CD4-positive, alpha-beta memory T cell (primary cell): ENCODE data around the gene CNTD1. TPM values are rescaled to one million over a fixed set of nuclear protein-coding genes. Genes with fewer than 3 reads are reported as not detected.
"Not testable (repeated sequence)": the region's sequence is repeated elsewhere in the genome, so short reads cannot be mapped to it uniquely, and the experiment has no call there.

Experiments used
- CTCF ChIA-PET: fragments of 350-600 bp; sonication (Branson Sonifier 250); formaldehyde crosslinking; loops from one replicate; lab custom pipeline; 2021; ENCODE audit warnings: inconsistent platforms; ENCODE audit not compliant: partially characterized antibody; lab: Charles Lee
- POLR2A ChIA-PET: fragments of 350-600 bp; sonication (Branson Sonifier 250); formaldehyde crosslinking; loops from one replicate; lab custom pipeline; 2021; ENCODE audit not compliant: partially characterized antibody; lab: Charles Lee
- DNase-seq, 5 donors: peaks; one replicate each; pipeline versions ENCODE4 v3.0.0 to v3.0.0-alpha.2; 2020 to 2022; ENCODE audit warnings: mixed read lengths in 1 of 5
- H3K27ac ChIP-seq: one replicate; pipeline ENCODE4 v1.7.0; 2013; ENCODE audit warnings: low read depth, low read length
- H3K27me3 ChIP-seq: 2 replicates; pipeline ENCODE4 v1.7.0; 2013; ENCODE audit warnings: mild to moderate bottlenecking, low read length, moderate library complexity; ENCODE audit not compliant: insufficient read depth
- H3K36me3 ChIP-seq: 2 replicates; pipeline ENCODE4 v1.7.0; 2013; ENCODE audit warnings: mild to moderate bottlenecking, low read length, moderate library complexity; ENCODE audit not compliant: insufficient read depth
- H3K4me1 ChIP-seq: 2 replicates; pipeline ENCODE4 v1.7.0; 2013; ENCODE audit warnings: mild to moderate bottlenecking, low read length, moderate library complexity; ENCODE audit not compliant: insufficient read depth
- H3K4me3 ChIP-seq, 2 donors: one replicate each; pipeline ENCODE4 v1.7.0; 2013; ENCODE audit warnings: low read length in 2 of 2, mild to moderate bottlenecking in 1 of 2
- H3K9me3 ChIP-seq, 2 donors: one replicate each; pipeline ENCODE4 v1.7.0; 2013; ENCODE audit warnings: low read length in 2 of 2, control low read depth in 1 of 2; ENCODE audit not compliant: control insufficient read depth in 1 of 2
- H3K27ac Mint-ChIP-seq, 7 donors: one replicate each; pipeline ENCODE4 v1.8.0; 2020 to 2021; ENCODE audit warnings: mixed read lengths in 7 of 7, mild to moderate bottlenecking in 6 of 7, inconsistent platforms in 3 of 7, moderate library complexity in 3 of 7
- H3K27me3 Mint-ChIP-seq, 2 donors: one replicate each; pipeline ENCODE4 v1.8.0; 2020 to 2021; ENCODE audit warnings: mixed read lengths in 2 of 2
- H3K36me3 Mint-ChIP-seq, 2 donors: one replicate each; pipeline ENCODE4 v1.8.0; 2020 to 2021; ENCODE audit warnings: mixed read lengths in 2 of 2, inconsistent platforms in 1 of 2, mild to moderate bottlenecking in 1 of 2
- H3K4me1 Mint-ChIP-seq, 4 donors: one replicate each; pipeline ENCODE4 v1.8.0; 2020 to 2021; ENCODE audit warnings: mixed read lengths in 4 of 4, mild to moderate bottlenecking in 1 of 4
- H3K4me3 Mint-ChIP-seq, 8 donors: one replicate each; pipeline ENCODE4 v1.8.0; 2020 to 2021; ENCODE audit warnings: mixed read lengths in 8 of 8, mild to moderate bottlenecking in 7 of 8, moderate library complexity in 6 of 8, inconsistent platforms in 3 of 8
- H3K9me3 Mint-ChIP-seq, 8 donors: one replicate each; pipeline ENCODE4 v1.8.0; 2020 to 2021; ENCODE audit warnings: mixed read lengths in 8 of 8, mild to moderate bottlenecking in 5 of 8, inconsistent platforms in 3 of 8, moderate library complexity in 1 of 8
- intact Hi-C: fragments of 100-400 bp; cut with micrococcal nuclease; formaldehyde crosslinking; loops from one replicate; pipeline ENCODE4 v1.15.1; 2023
- microRNA-seq: library from miRNA; unstranded; fragments of <30 nt; microRNA quantifications from one replicate; pipeline ENCODE4 v1.2.0, GENCODE V29; 2021; ENCODE audit warnings: borderline replicate concordance, borderline number of aligned reads, borderline microRNAs expressed, mixed read lengths
- polyA plus RNA-seq, 2 donors: library from polyadenylated mRNA; unstranded; fragments of 300-500 nt; fragmentation: Illumina TruSeq; gene quantifications; one replicate each; pipeline ENCODE4 v1.2.3, GENCODE V29; 2021
- total RNA-seq, 2 experiments: library from RNA; stranded (reverse); gene quantifications; one replicate each; pipeline ENCODE4 v1.2.3, GENCODE V29; 2021

The CNTD1 gene
- total and polyA plus RNA-seq, 4 experiments from 2014 or later = 0.22 to 0.43 TPM; not detected in 2

DNA sequence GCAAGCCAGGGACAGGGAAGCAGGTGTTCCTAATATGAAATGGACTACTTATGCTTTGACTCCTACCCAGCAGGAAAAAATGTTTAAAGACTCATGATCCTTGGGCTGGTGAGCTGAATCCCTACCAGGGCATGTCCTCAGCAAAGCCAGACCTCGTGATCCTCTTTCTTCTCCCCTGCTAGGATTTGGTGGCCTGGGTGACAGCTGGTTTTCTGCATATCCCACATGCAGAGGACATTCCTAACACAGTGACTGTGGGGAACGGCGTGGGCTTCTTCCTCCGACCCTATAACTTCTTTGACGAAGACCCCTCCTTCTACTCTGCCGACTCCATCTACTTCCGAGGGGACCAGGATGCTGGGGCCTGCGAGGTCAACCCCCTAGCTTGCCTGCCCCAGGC lies 57.4 kb downstream of the CNTD1 start:
- H3K36me3 ChIP-seq, H3K27ac Mint-ChIP-seq, H3K27me3 ChIP-seq, H3K4me3 ChIP-seq, intact Hi-C loops, H3K27me3 Mint-ChIP-seq, H3K36me3 Mint-ChIP-seq, DNase-seq, CTCF ChIA-PET, H3K9me3 ChIP-seq, H3K4me1 ChIP-seq, H3K9me3 Mint-ChIP-seq, POLR2A ChIA-PET, H3K27ac ChIP-seq, H3K4me1 Mint-ChIP-seq: not testable (repeated sequence)
- peak overlapping the region in 1 of 8 donors; percentile 54 for H3K4me3 Mint-ChIP-seq

- H3K27ac ChIP-seq, H3K27ac Mint-ChIP-seq, H3K36me3 ChIP-seq, intact Hi-C loops, H3K9me3 Mint-ChIP-seq, H3K4me1 Mint-ChIP-seq, H3K36me3 Mint-ChIP-seq, H3K27me3 ChIP-seq, H3K9me3 ChIP-seq, H3K27me3 Mint-ChIP-seq, H3K4me3 Mint-ChIP-seq, DNase-seq, POLR2A ChIA-PET, CTCF ChIA-PET, H3K4me3 ChIP-seq, H3K4me1 ChIP-seq: not testable (repeated sequence)
Observed at GRCh38 chr17:42856516-42856915, 57.9 kb downstream of the CNTD1 start.

- H3K36me3 ChIP-seq = no peaks in the 10 kb centered on the region
- Mint-ChIP-seq H3K36me3 (no peaks in the 10 kb centered on the region), H3K4me1 (no peaks in the 10 kb centered on the region), H3K4me3 (no peak overlapping the region), H3K27me3 (peaks cover 5 to 6% of the 10 kb centered on the region in 2 donors), H3K27ac (no peak overlapping the region), H3K9me3 (no peaks in the 10 kb centered on the region)
- H3K4me3 ChIP-seq = no peak overlapping the region
- CTCF ChIA-PET = no interaction called here
- H3K27me3 ChIP-seq = no peaks in the 10 kb centered on the region
- no peak for DNase-seq
- POLR2A ChIA-PET = no interaction called here
- intact Hi-C loops = no loop called here
- H3K27ac ChIP-seq = no peak overlapping the region
- H3K9me3 ChIP-seq = no peaks in the 10 kb centered on the region
- H3K4me1 ChIP-seq = no peaks in the 10 kb centered on the region
Observed at GRCh38 chr17:42857389-42857788, 58.7 kb downstream of the CNTD1 start.

Small RNAs within 50 kb of the gene (microRNA-seq; reads per million reads assigned to microRNA genes)
- not detected for gene MIR6781

Other genes with a start within 250 kb of the CNTD1 start
- 1 to 10 TPM; 1.2 TPM for gene HSD17B1, start 245.9 kb upstream of the CNTD1 start, total RNA-seq
- under 1 TPM; 0.07 to 0.88 TPM for gene HSD17B1, start 245.9 kb upstream of the CNTD1 start, polyA plus RNA-seq
- gene COASY, start 236.7 kb upstream of the CNTD1 start, total RNA-seq = 10 to 100 TPM; 65.2 to 71.1 TPM
- gene COASY, start 236.7 kb upstream of the CNTD1 start, polyA plus RNA-seq = 10 to 100 TPM; 44.6 to 66.0 TPM
- 10 to 100 TPM; 73.3 to 73.7 TPM for gene MLX, start 231.8 kb upstream of the CNTD1 start, total RNA-seq
- 10 to 100 TPM; 38.1 to 53.6 TPM for gene MLX, start 231.8 kb upstream of the CNTD1 start, polyA plus RNA-seq
- 1 to 10 TPM; 3.4 to 4.5 TPM for gene PSMC3IP, start 221.1 kb upstream of the CNTD1 start, total RNA-seq
- 1 to 10 TPM in 1 of 2 donors, under 1 TPM in 1; 0.93 to 1.9 TPM for gene PSMC3IP, start 221.1 kb upstream of the CNTD1 start, polyA plus RNA-seq
- 100 to 1,000 TPM; 128 to 134 TPM for gene RETREG3, start 189.5 kb upstream of the CNTD1 start, total RNA-seq
- 100 to 1,000 TPM; 106 to 123 TPM for gene RETREG3, start 189.5 kb upstream of the CNTD1 start, polyA plus RNA-seq
- 10 to 100 TPM; 13.6 to 16.5 TPM for gene TUBG1, start 189.2 kb upstream of the CNTD1 start, total RNA-seq
- 10 to 100 TPM in 1 of 2 donors, 1 to 10 TPM in 1; 6.4 to 12.8 TPM for gene TUBG1, start 189.2 kb upstream of the CNTD1 start, polyA plus RNA-seq
- gene TUBG2, start 139.6 kb upstream of the CNTD1 start, total RNA-seq = 10 to 100 TPM; 18.1 to 19.1 TPM
- 1 to 10 TPM; 3.0 to 5.0 TPM for gene TUBG2, start 139.6 kb upstream of the CNTD1 start, polyA plus RNA-seq
- under 1 TPM; 0.15 to 0.22 TPM for gene PLEKHH3, start 121.9 kb upstream of the CNTD1 start, total RNA-seq
- gene PLEKHH3, start 121.9 kb upstream of the CNTD1 start, polyA plus RNA-seq = under 1 TPM; 0.16 to 0.32 TPM
- gene CCR10, start 117.0 kb upstream of the CNTD1 start, total RNA-seq = under 1 TPM; 0.53 to 0.81 TPM
- gene CCR10, start 117.0 kb upstream of the CNTD1 start, polyA plus RNA-seq = 10 to 100 TPM in 1 of 2 donors, 1 to 10 TPM in 1; 9.1 to 10.7 TPM
- gene CNTNAP1, start 116.3 kb upstream of the CNTD1 start, total RNA-seq = 1 to 10 TPM; 2.5 to 3.0 TPM
- 1 to 10 TPM in 1 of 2 donors, not detected in 1; 1.2 TPM for gene CNTNAP1, start 116.3 kb upstream of the CNTD1 start, polyA plus RNA-seq
- 100 to 1,000 TPM; 184 to 192 TPM for gene EZH1, start 53.8 kb upstream of the CNTD1 start, total RNA-seq
- gene EZH1, start 53.8 kb upstream of the CNTD1 start, polyA plus RNA-seq = 10 to 100 TPM; 20.1 to 38.6 TPM
- not detected for gene RAMP2, start 37.6 kb upstream of the CNTD1 start, total RNA-seq
- not detected for gene RAMP2, start 37.6 kb upstream of the CNTD1 start, polyA plus RNA-seq
- gene VPS25, start 25.4 kb upstream of the CNTD1 start, total RNA-seq = 10 to 100 TPM; 39.3 to 43.6 TPM
- 10 to 100 TPM; 39.8 to 63.3 TPM for gene VPS25, start 25.4 kb upstream of the CNTD1 start, polyA plus RNA-seq
- gene WNK4, start 18.3 kb upstream of the CNTD1 start, total RNA-seq = under 1 TPM; 0.14 to 0.41 TPM
- gene WNK4, start 18.3 kb upstream of the CNTD1 start, polyA plus RNA-seq = not detected
- 10 to 100 TPM; 27.7 to 30.1 TPM for gene COA3, start 157 bp upstream of the CNTD1 start, total RNA-seq
- gene COA3, start 157 bp upstream of the CNTD1 start, polyA plus RNA-seq = 100 to 1,000 TPM; 110 to 153 TPM
- gene BECN1, start 25.4 kb downstream of the CNTD1 start, total RNA-seq = 100 to 1,000 TPM; 103 to 104 TPM
- 100 to 1,000 TPM; 135 to 190 TPM for gene BECN1, start 25.4 kb downstream of the CNTD1 start, polyA plus RNA-seq
- 10 to 100 TPM; 65.1 to 69.9 TPM for gene PSME3, start 34.5 kb downstream of the CNTD1 start, total RNA-seq
- gene PSME3, start 34.5 kb downstream of the CNTD1 start, polyA plus RNA-seq = 100 to 1,000 TPM; 125 to 171 TPM
- 1 to 10 TPM; 2.7 TPM for gene AOC2, start 45.7 kb downstream of the CNTD1 start, total RNA-seq
- under 1 TPM in 1 of 2 donors, not detected in 1; 0.17 TPM for gene AOC2, start 45.7 kb downstream of the CNTD1 start, polyA plus RNA-seq
- gene AOC3, start 52.3 kb downstream of the CNTD1 start, total RNA-seq = 1 to 10 TPM in 1 of 2 experiments, under 1 TPM in 1; 0.58 to 1.2 TPM
- not detected for gene AOC3, start 52.3 kb downstream of the CNTD1 start, polyA plus RNA-seq
- gene G6PC1, start 101.9 kb downstream of the CNTD1 start, total RNA-seq = not detected
- not detected for gene G6PC1, start 101.9 kb downstream of the CNTD1 start, polyA plus RNA-seq
- gene AARSD1, start 165.6 kb downstream of the CNTD1 start, total RNA-seq = 10 to 100 TPM; 53.0 to 55.6 TPM
- gene AARSD1, start 165.6 kb downstream of the CNTD1 start, polyA plus RNA-seq = 10 to 100 TPM; 37.7 to 42.6 TPM
- gene PTGES3L, start 181.2 kb downstream of the CNTD1 start, total RNA-seq = under 1 TPM; 0.20 to 0.30 TPM
- gene PTGES3L, start 181.2 kb downstream of the CNTD1 start, polyA plus RNA-seq = under 1 TPM in 1 of 2 donors, not detected in 1; 0.52 TPM
- 10 to 100 TPM; 24.1 to 25.5 TPM for gene RUNDC1, start 181.7 kb downstream of the CNTD1 start, total RNA-seq
- gene RUNDC1, start 181.7 kb downstream of the CNTD1 start, polyA plus RNA-seq = 10 to 100 TPM; 12.8 to 17.7 TPM
- 1,000 to 10,000 TPM; 1,574 to 1,622 TPM for gene RPL27, start 199.6 kb downstream of the CNTD1 start, total RNA-seq
- 1,000 to 10,000 TPM; 1,528 to 2,293 TPM for gene RPL27, start 199.6 kb downstream of the CNTD1 start, polyA plus RNA-seq
- 10 to 100 TPM; 33.1 to 40.3 TPM for gene IFI35, start 207.9 kb downstream of the CNTD1 start, total RNA-seq
- 10 to 100 TPM; 55.4 to 66.2 TPM for gene IFI35, start 207.9 kb downstream of the CNTD1 start, polyA plus RNA-seq
- 10 to 100 TPM; 61.5 to 67.5 TPM for gene VAT1, start 223.5 kb downstream of the CNTD1 start, total RNA-seq
- gene VAT1, start 223.5 kb downstream of the CNTD1 start, polyA plus RNA-seq = 10 to 100 TPM; 52.6 to 66.2 TPM
- gene RND2, start 226.4 kb downstream of the CNTD1 start, total RNA-seq = under 1 TPM; 0.28 to 0.29 TPM
- gene RND2, start 226.4 kb downstream of the CNTD1 start, polyA plus RNA-seq = under 1 TPM; 0.13 to 0.26 TPM